Measurements from ENCODE around the gene ZNRF3.

The ZNRF3 gene

GRCh38 chr22:28940441-28940840 lies 57.1 kb downstream of the ZNRF3 start:
- no peak for DNase-seq (ENCODE audit: extremely low read depth, insufficient read length)
- no peaks in the 10 kb centered on the region for H3K36me3 ChIP-seq (ENCODE audit: control insufficient read depth, insufficient read depth, low read length)
- no peaks in the 10 kb centered on the region; the same call in 1 of the 2 replicates for H3K27me3 ChIP-seq (replicated peaks; ENCODE audit: control insufficient read depth, insufficient read depth, low read length)
- TF ChIP-seq CTCF (IDR thresholded peaks at IDR 0.05; ENCODE audit: insufficient read depth, low read length, poor library complexity, severe bottlenecking) = no peak
- H3K4me3 ChIP-seq (replicated peaks; ENCODE audit: low read depth, low read length) = no peak overlapping the region

DNA sequence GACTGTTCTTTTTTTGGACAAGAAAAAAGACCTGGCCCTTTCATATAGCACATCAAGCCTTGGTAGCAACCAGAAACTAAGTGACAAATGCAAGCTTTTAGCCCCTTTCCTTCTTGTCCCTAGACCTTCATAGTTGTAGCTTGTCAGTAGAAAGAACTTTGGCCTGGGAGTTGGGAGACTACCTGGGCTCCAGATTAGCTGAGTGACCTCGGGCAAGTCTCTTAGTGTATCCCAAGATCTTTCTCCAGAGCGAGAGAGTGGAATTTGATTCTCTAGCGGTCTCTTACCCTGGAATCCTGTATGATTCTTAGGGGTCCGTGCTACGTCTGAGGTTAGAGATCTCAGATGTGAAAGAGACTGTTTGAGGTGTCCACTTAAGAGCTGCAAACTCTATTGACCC lies 59.0 kb downstream of the ZNRF3 start:
- Histone ChIP-seq H3K4me3 (replicated peaks; ENCODE audit: low read depth, low read length) (no peak overlapping the region), H3K27me3 (replicated peaks; ENCODE audit: control insufficient read depth, insufficient read depth, low read length) (no peaks in the 10 kb centered on the region; the same call in 1 of the 2 replicates)
- TF ChIP-seq CTCF (IDR thresholded peaks at IDR 0.05; ENCODE audit: insufficient read depth, low read length, poor library complexity, severe bottlenecking) = no peak

DNA sequence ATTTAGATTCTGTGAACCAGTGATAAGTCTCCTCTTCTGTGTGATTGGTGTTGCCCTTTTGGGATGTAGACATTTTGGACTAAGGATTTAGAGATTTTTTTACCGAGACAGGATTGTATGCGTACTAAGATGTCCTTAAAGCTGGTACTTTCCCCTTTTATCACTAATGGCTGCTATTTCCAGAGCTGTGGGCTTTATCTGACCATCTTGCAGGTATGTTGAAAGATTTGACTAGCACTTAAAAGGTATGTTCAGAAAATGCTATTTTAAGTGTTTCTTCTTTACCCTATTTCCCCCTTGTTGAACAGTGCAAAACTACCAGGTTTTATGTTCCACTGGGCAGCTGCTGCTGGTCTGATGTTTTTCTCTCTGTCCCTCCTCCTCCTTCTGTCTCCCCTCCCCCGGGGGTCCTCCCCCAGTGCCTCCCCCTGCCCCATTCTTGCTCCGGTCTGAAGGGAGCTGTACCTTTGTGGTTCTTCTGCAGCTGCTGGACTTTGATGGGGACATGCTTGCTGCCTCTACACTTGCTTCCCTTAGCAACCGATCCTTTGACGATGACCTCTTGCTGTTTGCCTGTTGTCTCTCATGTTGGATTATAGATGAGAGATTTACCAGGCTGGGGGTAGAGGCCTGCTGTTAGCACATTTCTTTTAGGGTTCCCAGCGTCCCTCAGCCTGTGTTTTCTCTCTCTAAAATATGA lies 59.6 kb downstream of the ZNRF3 start:
- no peak for TF ChIP-seq CTCF (IDR thresholded peaks at IDR 0.05; ENCODE audit: insufficient read depth, low read length, poor library complexity, severe bottlenecking)
- DNase-seq (ENCODE audit: extremely low read depth, insufficient read length) = no peak
- no peaks in the 10 kb centered on the region; the same call in 1 of the 2 replicates for H3K27me3 ChIP-seq (replicated peaks; ENCODE audit: control insufficient read depth, insufficient read depth, low read length)
- no peaks in the 10 kb centered on the region for H3K36me3 ChIP-seq (ENCODE audit: control insufficient read depth, insufficient read depth, low read length)
- no peak overlapping the region for H3K4me3 ChIP-seq (replicated peaks; ENCODE audit: low read depth, low read length)

More for the DNA sequence above, 59.0 kb downstream of the ZNRF3 start:
- no peak for DNase-seq (ENCODE audit: extremely low read depth, insufficient read length)
- no peaks in the 10 kb centered on the region for H3K36me3 ChIP-seq (ENCODE audit: control insufficient read depth, insufficient read depth, low read length)

GRCh38 chr22:28943501-28943879 lies 60.1 kb downstream of the ZNRF3 start:
- Histone ChIP-seq H3K27me3 (replicated peaks; ENCODE audit: control insufficient read depth, insufficient read depth, low read length) (no peaks in the 10 kb centered on the region; the same call in 1 of the 2 replicates), H3K4me3 (replicated peaks; ENCODE audit: low read depth, low read length) (no peak overlapping the region), H3K36me3 (ENCODE audit: control insufficient read depth, insufficient read depth, low read length) (no peaks in the 10 kb centered on the region)
- no peak for DNase-seq (ENCODE audit: extremely low read depth, insufficient read length)
- TF ChIP-seq CTCF (IDR thresholded peaks at IDR 0.05; ENCODE audit: insufficient read depth, low read length, poor library complexity, severe bottlenecking) = no peak

DNA sequence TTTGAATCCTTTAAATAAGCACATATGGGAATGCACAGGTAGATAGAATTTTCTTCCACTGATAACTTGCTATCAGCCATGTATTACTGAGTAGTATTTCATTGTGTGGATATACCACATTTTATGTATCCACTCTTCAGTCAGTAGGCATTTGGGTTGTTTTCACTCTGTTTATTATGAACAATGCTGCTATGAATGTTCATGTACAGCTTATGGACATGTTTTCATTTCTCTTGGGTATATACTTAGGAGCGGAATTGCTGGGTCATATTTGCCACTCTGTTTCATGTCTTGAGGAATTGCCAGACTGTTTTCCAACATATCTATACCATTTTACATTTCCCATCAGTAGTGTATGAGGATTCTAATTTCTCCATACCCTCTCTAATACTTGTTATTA lies 63.8 kb downstream of the ZNRF3 start:
- Histone ChIP-seq H3K4me3 (replicated peaks; ENCODE audit: low read depth, low read length) (no peak overlapping the region), H3K36me3 (ENCODE audit: control insufficient read depth, insufficient read depth, low read length) (no peaks in the 10 kb centered on the region), H3K27me3 (replicated peaks; ENCODE audit: control insufficient read depth, insufficient read depth, low read length) (no peaks in the 10 kb centered on the region; the same call in 1 of the 2 replicates)
- no peak for TF ChIP-seq CTCF (IDR thresholded peaks at IDR 0.05; ENCODE audit: insufficient read depth, low read length, poor library complexity, severe bottlenecking)
- DNase-seq (ENCODE audit: extremely low read depth, insufficient read length) = no peak
